Stimulated activated CD8-positive, alpha-beta memory T cell treated with anti-CD3 and anti-CD28 coated beads, Interleukin-7, amount 100 ng/mL, for 4 hours (primary cell): ENCODE data around the gene MGLL.

Source experiments
- DNase-seq, 2 donors: peaks; one replicate each; pipeline ENCODE4 v3.0.0-alpha.2; 2020; ENCODE audit warnings: low read depth in 2 of 2

MGLL gene

GRCh38 chr3:127835993-127836882, 13.9 kb upstream of the MGLL start:
- no peak for DNase-seq

- DNase-seq = no peak
These were observed 12.5 kb upstream of the MGLL start for GRCh38 chr3:127834771-127835170.

- DNase-seq = no peak
These were observed 11.1 kb upstream of the MGLL start for GRCh38 chr3:127833281-127834032.

GRCh38 chr3:127831723-127832172, 9.4 kb upstream of the MGLL start:
- DNase-seq = no peak

GRCh38 chr3:127829537-127829936, 7.2 kb upstream of the MGLL start:
- no peak for DNase-seq

- DNase-seq = no peak
These were observed 5.5 kb upstream of the MGLL start for GRCh38 chr3:127827808-127828207.

- no peak for DNase-seq
These were observed 3.4 kb upstream of the MGLL start for GRCh38 chr3:127825756-127826155.

GRCh38 chr3:127824151-127824825, 2.0 kb upstream of the MGLL start:
- no peak for DNase-seq

- DNase-seq = no peak
These were observed 1.1 kb upstream of the MGLL start for GRCh38 chr3:127823426-127823857.

- DNase-seq = no peak
These were observed 539 bp upstream of the MGLL start for GRCh38 chr3:127822682-127823425.

GRCh38 chr3:127821394-127821793, 921 bp downstream of the MGLL start:
- no peak for DNase-seq

GRCh38 chr3:127820826-127821313, 1.4 kb downstream of the MGLL start:
- no peak for DNase-seq

GRCh38 chr3:127820221-127820825, 2.0 kb downstream of the MGLL start:
- DNase-seq = no peak

- no peak for DNase-seq
These were observed 2.7 kb downstream of the MGLL start for GRCh38 chr3:127819656-127820055.

GRCh38 chr3:127819086-127819485, 3.2 kb downstream of the MGLL start:
- DNase-seq = no peak

GRCh38 chr3:127817406-127817841, 4.9 kb downstream of the MGLL start:
- no peak for DNase-seq

GRCh38 chr3:127816783-127817405, 5.4 kb downstream of the MGLL start:
- no peak for DNase-seq

GRCh38 chr3:127815641-127816605, 6.4 kb downstream of the MGLL start:
- no peak for DNase-seq

- DNase-seq = no peak
These were observed 7.3 kb downstream of the MGLL start for GRCh38 chr3:127815001-127815400.
